ENCODE results near the gene SAMD5.

Gene SAMD5

DNA sequence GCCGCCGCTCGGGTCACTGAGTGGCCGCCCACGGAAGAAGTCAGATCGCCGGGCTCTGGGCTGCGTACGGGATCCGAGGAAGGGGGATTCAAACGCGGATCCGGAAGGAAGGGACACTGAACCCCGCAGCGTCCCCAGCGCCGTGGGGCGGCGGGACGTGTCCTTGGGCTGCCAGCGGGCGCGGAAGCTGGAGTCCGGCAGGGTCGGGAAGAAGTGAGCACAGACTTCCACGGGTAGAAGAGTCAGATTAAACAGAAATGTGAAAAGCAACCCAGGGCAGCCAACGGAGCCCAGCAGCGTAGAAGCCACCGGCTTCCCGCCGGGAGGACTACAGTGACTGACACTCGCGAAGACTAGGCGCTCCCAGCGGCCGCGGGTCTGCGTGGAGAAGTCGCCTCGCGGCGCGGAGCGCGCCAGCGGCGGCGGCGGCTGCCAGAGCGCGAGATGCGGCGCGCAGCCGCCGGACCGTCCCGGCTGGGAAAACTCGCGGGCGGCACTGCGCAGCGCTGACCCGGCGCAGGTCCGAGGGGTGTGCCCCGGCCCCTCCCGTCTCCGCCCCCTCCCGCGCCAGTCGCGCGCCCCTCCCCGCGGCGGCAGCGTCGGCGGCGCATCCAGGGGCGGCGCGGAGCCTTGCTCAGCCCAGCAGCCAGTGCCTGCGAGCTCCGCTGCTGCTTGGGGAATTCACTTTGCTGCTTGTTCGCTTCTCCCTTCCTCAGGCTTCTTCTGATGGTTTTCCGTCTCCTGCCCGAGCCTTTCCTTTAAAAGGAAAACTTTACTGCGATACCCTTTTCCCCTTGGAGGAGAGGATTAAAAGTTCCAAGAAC, at the start of gene SAMD5:
Gene SAMD5, plus strand, starts transcription at position 649 of the 824 bp plus-strand sequence. CDS start 239 bp downstream, outside the sequence.
- H3K36me3 ChIP-seq (ENCODE audit: control insufficient read depth, insufficient read depth, low read length) = no peaks in the 10 kb centered on the region
- H3K4me1 ChIP-seq (ENCODE audit: control insufficient read depth, insufficient read depth, low read length) = peaks cover 23% of the 10 kb centered on the region
- no peaks in the 10 kb centered on the region for H3K9me3 ChIP-seq (ENCODE audit: control insufficient read depth, insufficient read depth, low read length)
- no peak within 1 kb of the TSS for H3K27ac ChIP-seq (ENCODE audit: low read depth, low read length)
- H3K27me3 ChIP-seq (ENCODE audit: control insufficient read depth, insufficient read depth, low read length) = peaks cover 95% of the 10 kb centered on the region
- peak within 1 kb of the TSS; percentile 72 for H3K4me3 ChIP-seq (ENCODE audit: low read depth, low read length)
- H3K9ac ChIP-seq (ENCODE audit: low read depth, low read length) = no peak within 1 kb of the TSS

DNA sequence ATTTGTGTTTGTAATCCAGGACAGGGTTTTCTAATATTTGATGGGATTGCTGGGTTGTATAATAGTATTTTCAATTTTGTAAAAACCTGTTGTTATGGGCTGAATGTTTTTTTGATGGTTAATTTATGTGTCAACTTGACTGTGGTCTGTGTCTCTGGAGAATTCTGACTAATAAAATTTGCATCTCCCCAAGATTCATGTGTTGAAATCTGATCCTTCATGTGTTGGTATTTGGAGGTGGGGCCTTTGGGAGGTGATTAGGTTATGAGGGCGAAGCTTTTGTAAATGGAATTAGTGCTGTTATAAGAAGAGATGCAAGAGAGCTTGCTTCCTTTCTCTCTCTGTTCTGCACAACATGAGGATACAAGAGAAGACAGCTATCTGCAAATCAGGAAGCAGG, 48.7 kb upstream of the SAMD5 start:
- Histone ChIP-seq H3K4me1 (ENCODE audit: control insufficient read depth, insufficient read depth, low read length) (no peaks in the 10 kb centered on the region), H3K4me3 (ENCODE audit: low read depth, low read length) (no peak overlapping the region), H3K36me3 (ENCODE audit: control insufficient read depth, insufficient read depth, low read length) (no peaks in the 10 kb centered on the region), H3K9ac (ENCODE audit: low read depth, low read length) (no peak overlapping the region), H3K27ac (ENCODE audit: low read depth, low read length) (no peak overlapping the region), H3K27me3 (ENCODE audit: control insufficient read depth, insufficient read depth, low read length) (no peaks in the 10 kb centered on the region), H3K9me3 (ENCODE audit: control insufficient read depth, insufficient read depth, low read length) (no peaks in the 10 kb centered on the region)

DNA sequence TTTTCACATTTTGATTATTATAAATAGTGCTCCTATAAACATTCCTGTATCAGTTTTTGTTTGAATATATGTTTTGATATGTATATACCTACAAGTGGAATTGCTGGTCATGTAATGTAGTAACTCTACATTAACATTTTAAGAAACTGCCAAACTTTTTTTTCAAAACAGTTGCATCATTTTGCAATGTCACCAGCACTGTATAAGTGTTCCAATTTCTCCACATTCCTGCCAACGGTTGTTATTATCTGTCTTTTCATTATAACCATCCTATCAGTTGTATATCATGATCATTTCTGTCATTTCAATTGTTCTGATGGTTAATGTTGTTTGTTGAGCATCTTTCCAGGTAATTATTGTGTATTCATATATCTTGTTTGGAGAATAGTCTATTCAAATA, 44.8 kb upstream of the SAMD5 start:
- H3K9me3 ChIP-seq (ENCODE audit: control insufficient read depth, insufficient read depth, low read length) = no peaks in the 10 kb centered on the region
- H3K4me1 ChIP-seq (ENCODE audit: control insufficient read depth, insufficient read depth, low read length) = peaks cover 8% of the 10 kb centered on the region; the same call in 1 of the 2 replicates
- no peaks in the 10 kb centered on the region for H3K27me3 ChIP-seq (ENCODE audit: control insufficient read depth, insufficient read depth, low read length)
- H3K9ac ChIP-seq (ENCODE audit: low read depth, low read length) = no peak overlapping the region
- H3K4me3 ChIP-seq (ENCODE audit: low read depth, low read length) = no peak overlapping the region
- H3K27ac ChIP-seq (ENCODE audit: low read depth, low read length) = no peak overlapping the region
- H3K36me3 ChIP-seq (ENCODE audit: control insufficient read depth, insufficient read depth, low read length) = no peaks in the 10 kb centered on the region

DNA sequence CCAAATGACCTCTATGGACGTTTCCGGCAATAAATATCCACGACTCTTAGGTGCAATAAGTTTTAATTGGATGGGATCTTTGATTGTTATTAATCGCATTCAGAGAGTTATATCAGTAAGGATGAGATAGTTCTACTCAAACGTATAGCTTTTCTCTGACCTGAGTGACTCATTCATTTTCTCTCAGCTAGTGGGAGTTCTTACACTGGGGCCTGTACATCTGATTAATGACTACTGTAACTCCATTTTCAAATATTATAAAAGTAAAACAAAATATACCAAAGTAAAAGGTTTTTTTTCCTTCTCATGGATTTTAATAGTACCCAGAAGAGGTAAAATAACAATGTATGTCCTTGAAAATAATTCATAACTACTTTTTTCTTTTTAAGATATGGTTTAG, 41.1 kb upstream of the SAMD5 start:
- peaks cover 8% of the 10 kb centered on the region; the same call in 1 of the 2 replicates for H3K4me1 ChIP-seq (ENCODE audit: control insufficient read depth, insufficient read depth, low read length)
- H3K9me3 ChIP-seq (ENCODE audit: control insufficient read depth, insufficient read depth, low read length) = no peaks in the 10 kb centered on the region

DNA sequence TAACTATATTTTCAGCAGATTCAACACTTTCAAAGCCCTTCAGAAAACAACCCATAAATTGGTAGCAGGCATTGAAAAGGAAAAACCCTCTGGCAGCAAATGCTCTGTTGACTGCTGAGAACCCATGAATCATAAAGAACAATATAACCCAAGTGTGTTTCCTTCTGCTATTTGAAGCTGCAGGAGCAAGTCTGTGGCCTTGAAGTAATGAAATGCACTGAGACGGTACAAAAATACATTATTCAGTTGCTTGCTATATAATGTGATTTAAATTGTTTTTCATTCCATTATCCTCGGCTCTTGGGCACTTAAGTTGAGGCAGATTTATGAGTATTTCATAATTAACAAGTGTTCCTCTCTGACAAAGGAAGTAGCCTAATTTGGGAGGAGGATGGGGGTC, 40.6 kb upstream of the SAMD5 start:
- Histone ChIP-seq H3K4me1 (ENCODE audit: control insufficient read depth, insufficient read depth, low read length) (peaks cover 8% of the 10 kb centered on the region; the same call in 1 of the 2 replicates), H3K4me3 (ENCODE audit: low read depth, low read length) (no peak overlapping the region), H3K36me3 (ENCODE audit: control insufficient read depth, insufficient read depth, low read length) (no peaks in the 10 kb centered on the region), H3K9ac (ENCODE audit: low read depth, low read length) (no peak overlapping the region), H3K9me3 (ENCODE audit: control insufficient read depth, insufficient read depth, low read length) (no peaks in the 10 kb centered on the region), H3K27ac (ENCODE audit: low read depth, low read length) (no peak overlapping the region), H3K27me3 (ENCODE audit: control insufficient read depth, insufficient read depth, low read length) (no peaks in the 10 kb centered on the region)

More for the DNA sequence above, 41.1 kb upstream of the SAMD5 start:
- Histone ChIP-seq H3K27ac (ENCODE audit: low read depth, low read length) (no peak overlapping the region), H3K4me3 (ENCODE audit: low read depth, low read length) (no peak overlapping the region), H3K27me3 (ENCODE audit: control insufficient read depth, insufficient read depth, low read length) (no peaks in the 10 kb centered on the region), H3K9ac (ENCODE audit: low read depth, low read length) (no peak overlapping the region), H3K36me3 (ENCODE audit: control insufficient read depth, insufficient read depth, low read length) (no peaks in the 10 kb centered on the region)

DNA sequence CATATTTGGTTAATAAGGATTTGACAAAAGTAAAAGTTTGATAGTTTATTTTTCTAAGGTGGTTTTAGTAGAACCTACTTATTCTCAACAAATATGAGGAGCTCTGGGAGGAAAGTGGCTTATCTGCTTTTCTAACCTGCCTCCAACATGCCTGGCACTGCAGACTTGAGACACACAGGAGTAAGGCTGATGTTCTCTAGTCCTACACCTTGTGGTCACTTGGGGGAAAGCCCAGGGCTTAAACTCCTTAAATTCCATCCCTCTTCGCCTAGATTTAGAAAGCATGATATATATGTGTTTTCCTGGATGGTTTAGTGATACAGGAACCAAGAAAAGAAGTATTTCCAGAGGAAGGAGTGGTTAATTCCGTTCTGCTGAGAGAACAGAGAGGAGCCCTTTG, 39.9 kb upstream of the SAMD5 start:
- Histone ChIP-seq H3K4me3 (ENCODE audit: low read depth, low read length) (no peak overlapping the region), H3K9me3 (ENCODE audit: control insufficient read depth, insufficient read depth, low read length) (no peaks in the 10 kb centered on the region), H3K9ac (ENCODE audit: low read depth, low read length) (no peak overlapping the region), H3K4me1 (ENCODE audit: control insufficient read depth, insufficient read depth, low read length) (peaks cover 8% of the 10 kb centered on the region; the same call in 1 of the 2 replicates), H3K27ac (ENCODE audit: low read depth, low read length) (no peak overlapping the region), H3K27me3 (ENCODE audit: control insufficient read depth, insufficient read depth, low read length) (no peaks in the 10 kb centered on the region), H3K36me3 (ENCODE audit: control insufficient read depth, insufficient read depth, low read length) (no peaks in the 10 kb centered on the region)

DNA sequence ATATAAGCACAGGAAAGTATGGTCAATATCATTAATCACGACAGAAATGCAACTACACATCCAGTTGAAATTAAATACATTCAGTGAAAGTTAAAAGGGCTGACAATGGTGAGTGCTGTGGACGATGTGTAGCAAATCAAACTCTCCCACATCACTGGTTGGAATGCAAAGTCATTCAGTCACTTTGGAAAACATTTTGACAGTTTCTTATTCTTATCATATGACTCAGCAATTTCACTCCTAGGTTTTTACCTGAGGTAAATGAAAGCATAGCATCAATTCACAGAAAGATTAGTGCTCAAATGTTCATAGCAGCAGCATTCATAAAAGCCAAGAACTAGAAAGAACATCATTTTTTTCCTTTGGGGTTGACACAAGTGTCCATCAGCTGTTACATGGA, 28.6 kb upstream of the SAMD5 start:
- Histone ChIP-seq H3K27me3 (ENCODE audit: control insufficient read depth, insufficient read depth, low read length) (no peaks in the 10 kb centered on the region), H3K9me3 (ENCODE audit: control insufficient read depth, insufficient read depth, low read length) (no peaks in the 10 kb centered on the region)

DNA sequence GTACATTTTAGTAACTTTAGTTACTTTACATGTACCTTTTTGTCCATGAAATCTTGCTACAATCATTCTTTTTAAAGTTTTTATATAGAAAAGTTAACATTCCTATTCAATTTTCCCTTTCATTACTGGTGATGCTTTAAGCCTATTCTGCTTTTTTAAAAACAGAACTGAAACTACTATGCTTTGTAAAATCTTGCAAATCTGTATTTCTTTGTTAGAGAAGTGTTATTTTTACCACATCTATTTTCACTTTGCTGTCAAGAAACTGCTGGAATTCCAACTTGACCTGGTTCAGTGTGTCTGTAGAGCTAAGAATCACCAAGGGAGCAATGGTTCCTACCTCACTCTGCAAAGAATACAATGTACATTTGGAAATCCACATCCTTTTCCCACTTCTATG, 21.8 kb upstream of the SAMD5 start:
- H3K27me3 ChIP-seq (ENCODE audit: control insufficient read depth, insufficient read depth, low read length) = no peaks in the 10 kb centered on the region
- H3K27ac ChIP-seq (ENCODE audit: low read depth, low read length) = no peak overlapping the region
- no peaks in the 10 kb centered on the region for H3K9me3 ChIP-seq (ENCODE audit: control insufficient read depth, insufficient read depth, low read length)
- no peak overlapping the region for H3K4me3 ChIP-seq (ENCODE audit: low read depth, low read length)
- H3K9ac ChIP-seq (ENCODE audit: low read depth, low read length) = no peak overlapping the region
- no peaks in the 10 kb centered on the region for H3K36me3 ChIP-seq (ENCODE audit: control insufficient read depth, insufficient read depth, low read length)
- no peaks in the 10 kb centered on the region for H3K4me1 ChIP-seq (ENCODE audit: control insufficient read depth, insufficient read depth, low read length)

More for the DNA sequence above, 28.6 kb upstream of the SAMD5 start:
- Histone ChIP-seq H3K27ac (ENCODE audit: low read depth, low read length) (no peak overlapping the region), H3K36me3 (ENCODE audit: control insufficient read depth, insufficient read depth, low read length) (no peaks in the 10 kb centered on the region), H3K9ac (ENCODE audit: low read depth, low read length) (no peak overlapping the region), H3K4me3 (ENCODE audit: low read depth, low read length) (no peak overlapping the region), H3K4me1 (ENCODE audit: control insufficient read depth, insufficient read depth, low read length) (no peaks in the 10 kb centered on the region)

DNA sequence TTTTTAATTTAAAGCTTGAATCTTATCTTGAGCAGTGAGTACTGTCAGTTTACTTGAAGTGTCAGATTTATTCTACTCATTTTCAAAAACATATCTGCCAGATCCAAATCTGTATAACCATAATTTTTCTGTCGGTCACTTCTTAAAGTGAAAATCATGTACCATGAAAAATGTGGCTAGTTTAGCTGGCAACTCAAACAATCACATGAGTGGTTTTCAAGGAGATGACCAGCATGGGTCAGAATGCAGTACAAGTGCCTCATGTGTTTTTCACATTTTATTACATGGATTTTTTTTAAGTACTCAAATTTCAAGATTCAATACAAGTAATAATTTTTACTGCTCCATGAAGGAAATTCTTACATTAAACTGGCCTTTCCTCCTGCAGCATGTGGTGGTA, 11.0 kb upstream of the SAMD5 start:
- H3K9ac ChIP-seq (ENCODE audit: low read depth, low read length) = no peak overlapping the region
- no peaks in the 10 kb centered on the region for H3K9me3 ChIP-seq (ENCODE audit: control insufficient read depth, insufficient read depth, low read length)
- no peaks in the 10 kb centered on the region for H3K36me3 ChIP-seq (ENCODE audit: control insufficient read depth, insufficient read depth, low read length)
- H3K27ac ChIP-seq (ENCODE audit: low read depth, low read length) = no peak overlapping the region
- H3K4me1 ChIP-seq (ENCODE audit: control insufficient read depth, insufficient read depth, low read length) = no peaks in the 10 kb centered on the region
- H3K27me3 ChIP-seq (ENCODE audit: control insufficient read depth, insufficient read depth, low read length) = peaks cover 32% of the 10 kb centered on the region
- no peak overlapping the region for H3K4me3 ChIP-seq (ENCODE audit: low read depth, low read length)

DNA sequence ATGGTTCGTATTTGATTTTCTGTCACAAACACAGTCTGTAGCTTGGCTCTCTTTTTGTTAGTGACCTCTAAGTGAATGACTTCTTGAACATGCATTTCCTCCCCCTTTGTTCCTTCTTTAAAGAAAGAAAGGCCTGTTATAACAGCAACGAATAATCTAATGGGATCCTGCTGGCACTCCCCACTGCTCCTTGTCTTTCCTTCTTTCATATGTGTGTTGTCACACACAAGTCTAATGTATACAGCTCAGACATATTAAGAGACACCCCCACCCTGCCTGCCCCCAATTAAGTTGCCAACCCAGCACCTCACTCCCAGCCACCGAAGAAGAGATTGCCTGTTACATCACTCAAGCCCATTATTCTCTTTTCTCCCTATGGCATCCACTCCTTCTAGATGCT, 4.9 kb upstream of the SAMD5 start:
- peak overlapping the region; percentile 29 for H3K27ac ChIP-seq (ENCODE audit: low read depth, low read length)
- H3K36me3 ChIP-seq (ENCODE audit: control insufficient read depth, insufficient read depth, low read length) = no peaks in the 10 kb centered on the region
- H3K27me3 ChIP-seq (ENCODE audit: control insufficient read depth, insufficient read depth, low read length) = peaks cover 91% of the 10 kb centered on the region

DNA sequence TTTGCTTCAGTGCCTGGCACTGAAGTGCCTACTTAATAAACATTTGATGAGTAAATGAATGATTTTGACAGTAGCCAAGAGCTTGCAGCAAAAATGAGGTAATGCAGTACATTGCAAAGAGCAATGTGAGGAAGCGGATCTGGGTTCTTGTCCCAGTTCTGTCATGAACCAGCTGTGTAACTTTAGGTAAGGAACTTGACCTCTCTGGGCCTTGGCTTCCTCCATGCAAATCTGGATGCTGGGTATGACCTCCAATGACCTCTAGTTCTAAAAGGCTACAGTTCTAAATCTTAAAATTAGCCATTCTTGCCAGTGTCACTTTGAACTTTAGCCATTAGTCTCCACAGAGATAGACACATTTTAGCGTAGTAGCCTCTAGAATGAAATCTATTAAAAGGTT, 3.6 kb upstream of the SAMD5 start:
- no peak overlapping the region for H3K4me3 ChIP-seq (ENCODE audit: low read depth, low read length)
- no peak overlapping the region for H3K27ac ChIP-seq (ENCODE audit: low read depth, low read length)
- H3K9me3 ChIP-seq (ENCODE audit: control insufficient read depth, insufficient read depth, low read length) = no peaks in the 10 kb centered on the region
- no peaks in the 10 kb centered on the region for H3K36me3 ChIP-seq (ENCODE audit: control insufficient read depth, insufficient read depth, low read length)
- H3K27me3 ChIP-seq (ENCODE audit: control insufficient read depth, insufficient read depth, low read length) = peaks cover 98% of the 10 kb centered on the region
- H3K4me1 ChIP-seq (ENCODE audit: control insufficient read depth, insufficient read depth, low read length) = peaks cover 25% of the 10 kb centered on the region
- H3K9ac ChIP-seq (ENCODE audit: low read depth, low read length) = no peak overlapping the region

More for the DNA sequence above, 4.9 kb upstream of the SAMD5 start:
- Histone ChIP-seq H3K9me3 (ENCODE audit: control insufficient read depth, insufficient read depth, low read length) (no peaks in the 10 kb centered on the region), H3K4me1 (ENCODE audit: control insufficient read depth, insufficient read depth, low read length) (peaks cover 20% of the 10 kb centered on the region), H3K9ac (ENCODE audit: low read depth, low read length) (no peak overlapping the region), H3K4me3 (ENCODE audit: low read depth, low read length) (no peak overlapping the region)

Measured in HUES48 (cell line).